NOMO-1 (cell line): ENCODE data around the gene MYO1F.

Source experiments
- DNase-seq, 2 experiments: peaks; one replicate each; lab custom pipeline; 2025; ENCODE audit not compliant: unreplicated experiment in 2 of 2; lab: John Stamatoyannopoulos, UW

MYO1F gene

GRCh38 chr19:8473648-8474476 is 103.4 kb downstream of the MYO1F start:
- DNase-seq = peak; percentile 41 to 83
